Measurements from ENCODE around the gene HM13. TPM values are rescaled to one million over a fixed set of nuclear protein-coding genes. Genes with fewer than 3 reads are reported as not detected.
A peak's percentile ranks its signal among the peaks of the same experiment; 100 is the strongest.
"Not testable (repeated sequence)": the region's sequence is repeated elsewhere in the genome, so short reads cannot be mapped to it uniquely, and the experiment has no call there.

HM13 gene
- 81.6 TPM for polyA plus RNA-seq (2013, experiment 1 of 2)
- 82.1 TPM for polyA plus RNA-seq (2013, experiment 2 of 2)

- Histone ChIP-seq H3K9ac (ENCODE audit: low read depth, low read length, poor library complexity) (peak within 1 kb of the TSS; percentile 99), H4K91ac (ENCODE audit: low read depth, low read length, poor library complexity) (no peak within 1 kb of the TSS), H2BK5ac (ENCODE audit: low read length) (peak within 1 kb of the TSS; percentile 85), H3K79me1 (ENCODE audit: low read depth, low read length) (peaks cover 16% of the 10 kb centered on the region), H3K4me2 (ENCODE audit: insufficient read depth, low read length, poor library complexity, severe bottlenecking) (peak within 1 kb of the TSS; percentile 99), H3K14ac (ENCODE audit: low read length) (peak within 1 kb of the TSS; percentile 40), H3K9me3 (replicated peaks in 1 of 2; ENCODE audit: control insufficient read depth in 2 of 2, insufficient read depth in 1 of 2, low read depth in 1 of 2, low read length in 2 of 2) (no peaks in the 10 kb centered on the region), H2BK15ac (ENCODE audit: low read length) (peak within 1 kb of the TSS; percentile 53), H3K27me3 (ENCODE audit: control insufficient read depth in 3 of 3, insufficient read depth in 3 of 3, low read depth in 1 of 3, low read length in 3 of 3) (no peaks in the 10 kb centered on the region), H3K18ac (ENCODE audit: low read length) (peak within 1 kb of the TSS; percentile 97), H3K4me3 (ENCODE audit: low read length in 2 of 2) (peak within 1 kb of the TSS; percentile 96 to 99), H3K27ac (replicated peaks; ENCODE audit: low read length) (no peak within 1 kb of the TSS), H3K23ac (ENCODE audit: low read depth, low read length, poor library complexity) (peak within 1 kb of the TSS; percentile 86), H2BK120ac (ENCODE audit: low read depth, low read length) (no peak within 1 kb of the TSS), H2BK12ac (ENCODE audit: low read length) (peak within 1 kb of the TSS; percentile 8), H2AK5ac (ENCODE audit: low read depth, low read length) (peak within 1 kb of the TSS; percentile 79), H3K36me3 (replicated peaks in 1 of 2; ENCODE audit: control insufficient read depth in 2 of 2, insufficient read depth in 2 of 2, low read length in 2 of 2) (peaks cover 2 to 26% of the 10 kb centered on the region in 2 donors), H3K4ac (ENCODE audit: low read length) (no peak within 1 kb of the TSS), H4K8ac (ENCODE audit: low read depth, low read length) (peak within 1 kb of the TSS; percentile 17), H2AFZ (ENCODE audit: low read length) (peak within 1 kb of the TSS; percentile 94), H3K4me1 (ENCODE audit: control insufficient read depth in 2 of 2, insufficient read depth in 1 of 2, low read depth in 1 of 2, low read length in 2 of 2) (peaks cover 8 to 9% of the 10 kb centered on the region in 2 donors)
- no CpG with 5 or more reads among the region's 86 CpGs for WGBS, 2 donors (ENCODE audit: extremely low coverage in 2 of 2, insufficient read length in 2 of 2, insufficient replicate concordance in 1 of 2)
- DNase-seq (ENCODE audit: low spot score): peak; percentile 93
Observed at GRCh38 chr20:31514154-31515071, at the start of gene HM13. TSS of gene HM13 (plus strand) at chr20:31514442. CDS start at chr20:31514552, 110 bp downstream.

GRCh38 chr20:31470946-31471345, 43.3 kb upstream of the HM13 start:
- not testable (repeated sequence) for H3K4me3 ChIP-seq (ENCODE audit: low read length in 2 of 2); H3K14ac ChIP-seq (ENCODE audit: low read length); H2BK12ac ChIP-seq (ENCODE audit: low read length); H3K23ac ChIP-seq (ENCODE audit: low read depth, low read length, poor library complexity); H2BK15ac ChIP-seq (ENCODE audit: low read length); H3K27me3 ChIP-seq (ENCODE audit: control insufficient read depth in 3 of 3, insufficient read depth in 3 of 3, low read depth in 1 of 3, low read length in 3 of 3); H3K4ac ChIP-seq (ENCODE audit: low read length); H2BK120ac ChIP-seq (ENCODE audit: low read depth, low read length); H3K4me2 ChIP-seq (ENCODE audit: insufficient read depth, low read length, poor library complexity, severe bottlenecking); H4K8ac ChIP-seq (ENCODE audit: low read depth, low read length); H3K79me1 ChIP-seq (ENCODE audit: low read depth, low read length); H3K9ac ChIP-seq (ENCODE audit: low read depth, low read length, poor library complexity); H2BK5ac ChIP-seq (ENCODE audit: low read length); DNase-seq (ENCODE audit: low spot score); H2AFZ ChIP-seq (ENCODE audit: low read length); H3K4me1 ChIP-seq (ENCODE audit: control insufficient read depth in 2 of 2, insufficient read depth in 1 of 2, low read depth in 1 of 2, low read length in 2 of 2); H3K18ac ChIP-seq (ENCODE audit: low read length); H4K91ac ChIP-seq (ENCODE audit: low read depth, low read length, poor library complexity); H3K36me3 ChIP-seq (replicated peaks in 1 of 2; ENCODE audit: control insufficient read depth in 2 of 2, insufficient read depth in 2 of 2, low read length in 2 of 2); H3K27ac ChIP-seq (replicated peaks; ENCODE audit: low read length); H2AK5ac ChIP-seq (ENCODE audit: low read depth, low read length)
- H3K9me3 ChIP-seq (replicated peaks in 1 of 2; ENCODE audit: control insufficient read depth in 2 of 2, insufficient read depth in 1 of 2, low read depth in 1 of 2, low read length in 2 of 2): peaks cover 0 to 23% of the 10 kb centered on the region in 2 donors
- WGBS, 2 donors (ENCODE audit: extremely low coverage in 2 of 2, insufficient read length in 2 of 2, insufficient replicate concordance in 1 of 2): no CpG with 5 or more reads among the region's 33 CpGs

- Histone ChIP-seq H3K9me3 (replicated peaks in 1 of 2; ENCODE audit: control insufficient read depth in 2 of 2, insufficient read depth in 1 of 2, low read depth in 1 of 2, low read length in 2 of 2) (peaks cover 0 to 35% of the 10 kb centered on the region in 2 donors), H3K4me2 (ENCODE audit: insufficient read depth, low read length, poor library complexity, severe bottlenecking) (no peak overlapping the region), H3K27me3 (ENCODE audit: control insufficient read depth in 3 of 3, insufficient read depth in 3 of 3, low read depth in 1 of 3, low read length in 3 of 3) (peaks cover 0 to 12% (median 0%) of the 10 kb centered on the region in 3 experiments), H3K79me1 (ENCODE audit: low read depth, low read length) (no peaks in the 10 kb centered on the region), H2BK12ac (ENCODE audit: low read length) (no peak overlapping the region), H3K23ac (ENCODE audit: low read depth, low read length, poor library complexity) (no peak overlapping the region), H3K36me3 (replicated peaks in 1 of 2; ENCODE audit: control insufficient read depth in 2 of 2, insufficient read depth in 2 of 2, low read length in 2 of 2) (no peaks in the 10 kb centered on the region), H3K4me1 (ENCODE audit: control insufficient read depth in 2 of 2, insufficient read depth in 1 of 2, low read depth in 1 of 2, low read length in 2 of 2) (no peaks in the 10 kb centered on the region), H3K14ac (ENCODE audit: low read length) (no peak overlapping the region), H4K91ac (ENCODE audit: low read depth, low read length, poor library complexity) (no peak overlapping the region), H3K18ac (ENCODE audit: low read length) (no peak overlapping the region), H2AFZ (ENCODE audit: low read length) (no peak overlapping the region), H3K27ac (replicated peaks; ENCODE audit: low read length) (no peak overlapping the region), H2BK120ac (ENCODE audit: low read depth, low read length) (no peak overlapping the region), H3K4ac (ENCODE audit: low read length) (no peak overlapping the region), H2AK5ac (ENCODE audit: low read depth, low read length) (no peak overlapping the region), H3K9ac (ENCODE audit: low read depth, low read length, poor library complexity) (no peak overlapping the region), H3K4me3 (ENCODE audit: low read length in 2 of 2) (peak overlapping the region in 1 of 2 donors; percentile 40), H2BK15ac (ENCODE audit: low read length) (no peak overlapping the region), H4K8ac (ENCODE audit: low read depth, low read length) (no peak overlapping the region), H2BK5ac (ENCODE audit: low read length) (no peak overlapping the region)
- WGBS, 2 donors (ENCODE audit: extremely low coverage in 2 of 2, insufficient read length in 2 of 2, insufficient replicate concordance in 1 of 2): no CpG with 5 or more reads among the region's 8 CpGs
- DNase-seq (ENCODE audit: low spot score): no peak
Observed at GRCh38 chr20:31472395-31473330, 41.6 kb upstream of the HM13 start.
